NOMO-1 treated with DMSO at 0.1 percent for 48 hours (cell line): Measurements from ENCODE around the gene PTPRF.
A peak's percentile ranks its signal among the peaks of the same experiment; 100 is the strongest.
"Not testable (repeated sequence)": the region's sequence is repeated elsewhere in the genome, so short reads cannot be mapped to it uniquely, and the experiment has no call there.

ENCODE experiments used
- DNase-seq: peaks from one replicate; lab custom pipeline; 2025; ENCODE audit not compliant: unreplicated experiment; lab: John Stamatoyannopoulos, UW

The PTPRF gene

GRCh38 chr1:43530483-43531106 is at the start of gene PTPRF:
Gene PTPRF (plus strand): TSS chr1:43530883. CDS start chr1:43545076, 14,193 bp downstream.
- DNase-seq = no peak

- DNase-seq = no peak
Measured at GRCh38 chr1:43481491-43481890, 49.2 kb upstream of the PTPRF start.

- no peak for DNase-seq
Measured at GRCh38 chr1:43482215-43482614, 48.5 kb upstream of the PTPRF start.

GRCh38 chr1:43484367-43484766 is 46.3 kb upstream of the PTPRF start:
- peak; percentile 22 for DNase-seq

- no peak for DNase-seq
Measured at GRCh38 chr1:43488165-43488564, 42.5 kb upstream of the PTPRF start.

- no peak for DNase-seq
Measured at GRCh38 chr1:43491061-43491460, 39.6 kb upstream of the PTPRF start.

GRCh38 chr1:43492826-43493225 is 37.9 kb upstream of the PTPRF start:
- no peak for DNase-seq

- no peak for DNase-seq
Measured at GRCh38 chr1:43493661-43494450, 36.8 kb upstream of the PTPRF start.

GRCh38 chr1:43495204-43495603 is 35.5 kb upstream of the PTPRF start:
- no peak for DNase-seq

- no peak for DNase-seq
Measured at GRCh38 chr1:43499898-43500297, 30.8 kb upstream of the PTPRF start.

GRCh38 chr1:43501806-43502205 is 28.9 kb upstream of the PTPRF start:
- DNase-seq = not testable (repeated sequence)

- no peak for DNase-seq
Measured at GRCh38 chr1:43503534-43503933, 27.1 kb upstream of the PTPRF start.

GRCh38 chr1:43505077-43505780 is 25.5 kb upstream of the PTPRF start:
- no peak for DNase-seq

- no peak for DNase-seq
Measured at GRCh38 chr1:43506233-43506632, 24.4 kb upstream of the PTPRF start.

GRCh38 chr1:43507296-43508295 is 23.1 kb upstream of the PTPRF start:
- DNase-seq = no peak

GRCh38 chr1:43509007-43509739 is 21.5 kb upstream of the PTPRF start:
- DNase-seq = no peak

- DNase-seq = no peak
Measured at GRCh38 chr1:43509740-43510375, 20.8 kb upstream of the PTPRF start.

- no peak for DNase-seq
Measured at GRCh38 chr1:43510621-43511020, 20.1 kb upstream of the PTPRF start.

GRCh38 chr1:43511394-43511793 is 19.3 kb upstream of the PTPRF start:
- no peak for DNase-seq

- no peak for DNase-seq
Measured at GRCh38 chr1:43512133-43512532, 18.6 kb upstream of the PTPRF start.
